ENCODE results near the gene ARCN1.

DNA sequence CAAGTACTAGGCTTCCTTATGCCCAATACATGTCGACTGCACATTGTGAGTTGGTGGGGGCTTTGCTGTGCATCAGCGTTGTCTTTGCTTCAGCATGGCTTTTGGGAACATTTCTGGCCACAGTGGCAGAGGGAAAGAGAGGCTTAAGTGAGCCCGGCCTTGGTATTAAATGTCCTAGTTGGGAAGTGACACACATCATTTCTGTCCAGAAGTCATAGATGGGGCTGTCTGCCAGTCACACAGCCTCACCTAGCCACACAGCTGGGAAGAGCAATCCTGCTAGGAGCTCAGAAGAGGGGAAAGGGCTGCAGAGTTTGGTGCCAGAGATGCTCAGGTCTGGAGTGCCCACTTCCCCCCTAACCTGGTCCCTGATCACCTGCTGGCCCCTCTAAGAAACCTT, 79.6 kb downstream of the ARCN1 start:
- TF ChIP-seq TCF7 (IDR thresholded peaks at IDR 0.05; ENCODE audit: borderline replicate concordance) (no peak), ZSCAN29 (IDR thresholded peaks at IDR 0.05) (no peak), RBM34 (IDR thresholded peaks at IDR 0.05; ENCODE audit: borderline replicate concordance, insufficient read depth, low read length) (no peak), NR2C2 (CRISPR knock-in tag; IDR thresholded peaks at IDR 0.05) (no peak), NR2C2 (tag; IDR thresholded peaks at IDR 0.05) (no peak), ZNF766 (CRISPR knock-in tag; conservative IDR thresholded peaks at IDR 0.05) (no peak), ZC3H11A (IDR thresholded peaks at IDR 0.05; ENCODE audit: low read depth, low read length) (no peak), ZNF408 (CRISPR knock-in tag; IDR thresholded peaks at IDR 0.05; ENCODE audit: low read depth) (no peak), FOXM1 (IDR thresholded peaks at IDR 0.05; ENCODE audit: low read depth) (no peak), FOXM1 (CRISPR knock-in tag; IDR thresholded peaks at IDR 0.05; ENCODE audit: low read depth) (no peak), FOXP1 (CRISPR knock-in tag; IDR thresholded peaks at IDR 0.05) (no peak), KDM2B (CRISPR knock-in tag; IDR thresholded peaks at IDR 0.05) (no peak), MTA3 (IDR thresholded peaks at IDR 0.05; ENCODE audit: borderline replicate concordance) (no peak)
- TF ChIP-seq, protein P1, sequence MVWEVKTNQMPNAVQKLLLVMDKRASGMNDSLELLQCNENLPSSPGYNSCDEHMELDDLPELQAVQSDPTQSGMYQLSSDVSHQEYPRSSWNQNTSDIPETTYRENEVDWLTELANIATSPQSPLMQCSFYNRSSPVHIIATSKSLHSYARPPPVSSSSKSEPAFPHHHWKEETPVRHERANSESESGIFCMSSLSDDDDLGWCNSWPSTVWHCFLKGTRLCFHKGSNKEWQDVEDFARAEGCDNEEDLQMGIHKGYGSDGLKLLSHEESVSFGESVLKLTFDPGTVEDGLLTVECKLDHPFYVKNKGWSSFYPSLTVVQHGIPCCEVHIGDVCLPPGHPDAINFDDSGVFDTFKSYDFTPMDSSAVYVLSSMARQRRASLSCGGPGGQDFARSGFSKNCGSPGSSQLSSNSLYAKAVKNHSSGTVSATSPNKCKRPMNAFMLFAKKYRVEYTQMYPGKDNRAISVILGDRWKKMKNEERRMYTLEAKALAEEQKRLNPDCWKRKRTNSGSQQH (CRISPR knock-in tag; IDR thresholded peaks at IDR 0.05), result no peak

Measured in K562 (cell line).